GM13977 (cell line): ENCODE results near the gene PM20D1.
"Not testable (repeated sequence)": the region's sequence is repeated elsewhere in the genome, so short reads cannot be mapped to it uniquely, and the experiment has no call there.

Source experiments
- DNase-seq: peaks from one replicate; pipeline ENCODE4 v3.0.0; 2012; ENCODE audit warnings: low spot score
- CTCF ChIP-seq: IDR thresholded peaks from 2 replicates; pipeline ENCODE4 v1.5.1; 2012; ENCODE audit warnings: mild to moderate bottlenecking, control low read depth; ENCODE audit not compliant: insufficient read depth; ENCODE audit errors: extremely low read depth, missing control alignments
- in situ Hi-C: fragments of 300-500 bp; cut with MboI; formaldehyde crosslinking; loops from one replicate; pipeline ENCODE4 v1.12.0; 2022; ENCODE audit warnings: low sequenced_read_pairs, low pct_unique_long_range_greater_than_20kb, mixed read lengths, inconsistent platforms; ENCODE audit not compliant: unreplicated experiment

Gene PM20D1

GRCh38 chr1:205879974-205880373 is 30.0 kb upstream of the PM20D1 start:
- in situ Hi-C loops, result no loop called here
- TF ChIP-seq CTCF, result no peak
- DNase-seq, result no peak

- in situ Hi-C loops, result no loop called here
- TF ChIP-seq CTCF, result no peak
- DNase-seq, result no peak
Measured at GRCh38 chr1:205878026-205878425, 28.1 kb upstream of the PM20D1 start.

GRCh38 chr1:205873148-205873547 is 23.2 kb upstream of the PM20D1 start:
- DNase-seq, in situ Hi-C loops: not testable (repeated sequence)

GRCh38 chr1:205870236-205870635 is 20.3 kb upstream of the PM20D1 start:
- in situ Hi-C loops, result no loop called here
- DNase-seq, result no peak
- no peak for TF ChIP-seq CTCF

- in situ Hi-C loops, result no loop called here
- DNase-seq, result no peak
- no peak for TF ChIP-seq CTCF
Measured at GRCh38 chr1:205861540-205861939, 11.6 kb upstream of the PM20D1 start.

GRCh38 chr1:205858141-205858961 is 8.4 kb upstream of the PM20D1 start:
- no peak for TF ChIP-seq CTCF
- in situ Hi-C loops, result no loop called here
- no peak for DNase-seq

- in situ Hi-C loops, DNase-seq: not testable (repeated sequence)
Measured at GRCh38 chr1:205857501-205857900, 7.6 kb upstream of the PM20D1 start.

- no peak for DNase-seq
- TF ChIP-seq CTCF, result no peak
- in situ Hi-C loops, result no loop called here
Measured at GRCh38 chr1:205856433-205856832, 6.5 kb upstream of the PM20D1 start.
